ENCODE results near the gene MPND. TPM values are rescaled to one million over a fixed set of nuclear protein-coding genes. Genes with fewer than 3 reads are reported as not detected.

The MPND gene
- total and polyA plus RNA-seq, 2 of the 13 experiments (the other 11 are each of a cell fraction or from before 2014, with no cell fraction given), result 10.8 to 15.8 TPM

DNA sequence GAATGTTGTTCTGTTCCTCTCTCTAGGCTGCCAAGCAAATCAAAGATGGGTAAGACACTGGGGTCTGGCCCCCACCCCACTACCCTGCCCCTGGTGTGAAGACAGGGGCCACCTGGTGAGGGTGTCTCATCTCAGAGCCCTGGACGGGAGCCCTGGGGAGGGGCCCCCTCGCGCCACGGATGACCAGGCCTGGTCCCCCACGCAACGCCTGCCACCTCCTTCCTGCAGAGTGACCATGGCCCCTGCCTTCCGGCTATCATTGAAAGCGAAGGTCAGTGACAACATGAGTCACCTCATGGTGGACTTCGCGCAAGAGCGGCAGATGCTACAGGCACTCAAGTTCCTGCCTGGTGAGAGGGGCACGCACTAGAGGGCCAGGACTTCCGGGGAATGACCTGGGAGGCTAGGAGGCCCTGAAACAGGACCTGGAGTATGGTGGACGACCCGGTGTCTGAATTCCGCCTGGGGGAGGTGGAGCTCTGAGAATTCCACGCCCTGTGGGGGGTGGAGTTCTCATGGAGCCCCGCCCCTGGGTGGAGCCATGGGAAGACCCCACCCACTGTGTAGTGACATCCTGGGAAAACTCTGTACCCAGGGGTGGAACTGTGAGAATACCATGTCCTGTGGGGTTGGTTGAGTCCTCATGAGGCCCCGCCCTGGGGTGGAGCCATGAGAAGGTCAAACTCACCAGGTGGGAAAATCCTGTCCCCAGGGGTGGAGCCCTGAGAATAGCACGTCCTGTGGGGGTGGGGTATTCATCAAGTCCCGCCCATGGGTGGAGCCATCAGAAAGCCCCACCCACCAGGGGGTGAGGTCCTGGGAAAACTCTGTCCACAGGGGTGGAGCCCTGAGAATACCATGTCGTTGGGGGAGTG is 32.9 kb upstream of the MPND start (continued):
- TF ChIP-seq ZNF646 (CRISPR knock-in tag; IDR thresholded peaks at IDR 0.05) (no peak), ZC3H4 (CRISPR knock-in tag; IDR thresholded peaks at IDR 0.05; ENCODE audit: borderline replicate concordance) (no peak), ZNF143 (CRISPR knock-in tag; IDR thresholded peaks at IDR 0.05) (no peak), MIER3 (CRISPR knock-in tag; IDR thresholded peaks at IDR 0.05; ENCODE audit: borderline replicate concordance) (peak; percentile 91), ZNF687 (CRISPR knock-in tag; IDR thresholded peaks at IDR 0.05) (peak; percentile 99), MTERF4 (CRISPR knock-in tag; IDR thresholded peaks at IDR 0.05) (no peak), ZBTB14 (CRISPR knock-in tag; IDR thresholded peaks at IDR 0.05) (no peak), SPEN (CRISPR knock-in tag; IDR thresholded peaks at IDR 0.05; ENCODE audit: low read depth) (peak; percentile 96), DNMT1 (CRISPR knock-in tag; IDR thresholded peaks at IDR 0.05) (no peak), U2AF2 (IDR thresholded peaks at IDR 0.05; ENCODE audit: low read depth, low read length) (no peak), PRPF4 (IDR thresholded peaks at IDR 0.05; ENCODE audit: low read depth, low read length, poor library complexity, severe bottlenecking) (no peak), HNF4G (IDR thresholded peaks at IDR 0.05; ENCODE audit: borderline replicate concordance, low read depth, low read length) (peak; percentile 84), HNF4G (CRISPR knock-in tag; IDR thresholded peaks at IDR 0.05; ENCODE audit: borderline replicate concordance, low read depth) (peak; percentile 92; the same call in 1 of the 2 replicates), ELF1 (CRISPR knock-in tag; IDR thresholded peaks at IDR 0.05) (peak; percentile 96), ZNF569 (CRISPR knock-in tag; IDR thresholded peaks at IDR 0.05; ENCODE audit: borderline replicate concordance) (no peak)

Measured in HepG2 (cell line).